DMS114 treated with DMSO at 0.1 percent for 48 hours (cell line): ENCODE measurements around the gene NPAT.
"Not testable (repeated sequence)": the region's sequence is repeated elsewhere in the genome, so short reads cannot be mapped to it uniquely, and the experiment has no call there.

Source experiments
- DNase-seq: peaks from one replicate; lab custom pipeline; 2025; ENCODE audit not compliant: unreplicated experiment; lab: John Stamatoyannopoulos, UW

Gene NPAT

DNA sequence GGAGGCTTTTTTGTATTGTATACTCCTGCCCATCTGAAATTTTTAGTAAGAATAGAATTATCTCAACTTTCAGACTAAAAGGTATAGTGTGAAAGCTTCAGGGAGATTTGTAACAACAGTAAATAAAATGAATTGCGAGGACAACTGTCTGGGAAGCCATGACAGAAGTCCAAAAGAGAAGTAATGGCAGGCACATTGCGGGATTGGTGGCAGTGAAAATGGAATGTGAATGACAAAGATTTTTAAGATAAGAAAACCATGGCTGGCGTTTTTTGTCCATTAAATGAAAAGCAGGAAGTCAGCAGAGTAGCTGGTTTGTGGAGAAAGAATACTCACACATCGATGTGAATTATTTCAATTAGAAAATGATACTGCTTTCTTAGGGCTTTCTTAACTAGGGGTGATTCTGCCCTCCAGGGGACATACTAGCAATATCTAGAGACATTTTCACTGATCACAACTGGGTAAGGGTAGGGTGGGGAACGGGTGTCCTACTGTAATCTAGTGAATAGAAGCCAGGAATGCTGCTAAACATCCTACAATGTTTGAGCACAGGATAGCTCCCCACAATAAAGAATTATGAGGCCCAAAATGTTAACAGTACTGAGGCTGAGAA lies 1.6 kb downstream of the NPAT start:
- DNase-seq = no peak

DNA sequence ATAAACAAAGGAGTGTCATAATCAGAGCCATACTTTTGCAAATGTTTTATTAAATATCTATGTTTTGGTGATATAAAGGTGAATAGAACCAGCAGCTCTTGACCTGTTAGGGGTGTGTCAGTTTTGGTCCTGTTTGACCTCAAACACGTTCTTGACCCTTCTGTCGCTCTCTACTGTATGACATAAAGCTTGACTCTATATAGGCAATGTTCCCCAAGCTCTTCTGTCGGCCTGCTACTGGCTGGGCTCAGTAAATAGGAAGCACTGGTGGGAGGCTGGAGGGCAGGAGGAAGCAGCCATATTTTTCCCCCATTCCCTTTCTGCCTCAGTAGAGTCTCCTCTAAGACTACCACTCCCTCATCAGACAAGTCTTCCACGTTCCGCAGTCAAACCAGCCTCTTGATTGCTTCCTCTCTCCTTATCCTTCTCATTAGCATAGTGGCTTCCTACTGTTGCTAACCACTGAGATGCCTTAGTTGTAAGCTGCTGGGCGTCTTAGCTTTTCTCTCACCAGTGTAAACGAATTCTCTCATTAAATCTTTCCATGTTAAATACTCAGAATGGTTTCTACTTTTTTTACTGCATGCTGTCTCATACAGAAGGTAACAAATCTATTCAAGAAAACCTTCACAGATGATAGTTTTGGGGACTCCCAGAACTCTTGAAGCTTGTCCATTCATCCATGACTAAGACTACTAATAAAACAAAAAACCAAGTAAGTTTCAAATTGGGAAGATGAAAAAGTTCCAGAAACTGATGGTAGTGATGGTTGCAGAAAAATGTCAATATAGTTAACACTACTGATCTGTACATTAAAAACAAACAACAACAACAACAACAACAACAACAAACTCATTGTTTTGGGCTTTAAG lies 3.3 kb downstream of the NPAT start:
- DNase-seq = no peak

DNA sequence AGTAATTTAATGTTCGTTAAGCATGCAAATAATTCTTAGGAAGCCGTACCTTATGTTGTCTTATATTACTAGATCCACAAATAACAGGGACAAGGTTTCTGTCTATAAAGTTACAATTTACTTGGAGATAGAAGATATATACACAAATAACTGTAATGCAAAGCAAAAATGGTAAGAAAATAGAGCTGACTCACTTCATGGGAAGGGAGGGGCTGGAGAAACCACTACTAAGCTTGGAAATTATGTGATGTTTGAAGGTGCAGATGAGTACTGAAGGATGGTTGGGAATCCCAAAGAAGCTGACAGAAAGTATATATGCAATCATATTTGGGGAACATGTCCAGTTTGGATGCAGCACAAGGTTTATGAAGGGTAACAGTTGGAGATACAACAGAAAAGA lies 4.0 kb downstream of the NPAT start:
- DNase-seq = no peak

DNA sequence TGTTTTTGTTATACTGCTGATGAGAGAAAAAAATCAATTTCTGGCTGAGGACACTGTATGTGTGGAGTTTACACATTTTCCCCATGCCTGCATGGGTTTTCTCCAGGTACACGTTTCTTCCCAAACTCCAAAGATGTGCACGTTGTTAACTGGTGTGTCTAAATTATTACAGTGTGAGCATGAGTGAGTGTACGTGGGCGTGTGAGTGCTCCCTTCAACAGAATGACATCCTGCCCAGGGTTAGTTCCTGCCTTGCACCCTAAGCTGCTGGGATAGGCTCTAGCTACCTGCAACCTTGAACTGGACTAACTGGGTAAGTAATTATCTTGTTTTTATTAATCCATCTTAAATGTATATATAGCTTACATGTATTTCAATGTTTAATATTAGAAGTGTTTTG lies 5.5 kb downstream of the NPAT start:
- no peak for DNase-seq

DNA sequence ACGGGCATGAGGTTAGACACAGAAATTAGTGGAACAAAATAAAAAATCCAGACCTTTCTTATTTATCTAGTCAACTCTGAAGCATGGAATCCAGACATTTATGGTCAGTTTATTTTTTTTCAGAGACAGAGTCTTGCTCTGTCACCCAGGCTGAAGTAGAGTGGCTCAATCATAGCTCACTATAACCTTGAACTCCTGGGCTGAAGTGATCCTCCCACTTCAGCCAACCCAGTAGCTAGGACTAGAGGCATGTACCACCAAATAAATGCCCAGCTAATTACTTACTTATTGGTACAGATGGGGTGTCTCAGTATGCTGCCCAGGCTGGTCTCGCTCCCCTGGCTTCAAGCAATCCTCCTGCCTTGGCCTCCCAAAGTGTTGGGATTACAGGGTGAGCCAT lies 8.7 kb downstream of the NPAT start:
- no peak for DNase-seq

DNA sequence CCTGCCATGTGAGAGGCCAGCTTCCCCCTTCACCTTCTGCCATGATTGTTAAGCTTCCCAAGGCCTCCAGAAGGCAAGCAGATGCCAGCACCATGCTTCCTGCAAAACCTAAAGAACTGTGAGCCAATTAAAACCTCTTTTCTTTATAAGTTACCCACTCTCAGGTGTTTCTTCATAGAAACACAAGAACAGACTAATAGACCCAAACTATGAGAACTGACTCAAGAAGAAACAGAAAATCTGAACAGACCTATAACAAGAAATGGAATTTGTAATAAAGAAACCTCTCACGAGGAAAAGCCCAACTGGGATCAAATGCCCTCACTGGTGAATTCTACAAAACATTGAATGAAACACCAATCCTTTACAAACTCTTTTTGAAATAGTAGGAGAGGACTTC lies 12.0 kb downstream of the NPAT start:
- no peak for DNase-seq

DNA sequence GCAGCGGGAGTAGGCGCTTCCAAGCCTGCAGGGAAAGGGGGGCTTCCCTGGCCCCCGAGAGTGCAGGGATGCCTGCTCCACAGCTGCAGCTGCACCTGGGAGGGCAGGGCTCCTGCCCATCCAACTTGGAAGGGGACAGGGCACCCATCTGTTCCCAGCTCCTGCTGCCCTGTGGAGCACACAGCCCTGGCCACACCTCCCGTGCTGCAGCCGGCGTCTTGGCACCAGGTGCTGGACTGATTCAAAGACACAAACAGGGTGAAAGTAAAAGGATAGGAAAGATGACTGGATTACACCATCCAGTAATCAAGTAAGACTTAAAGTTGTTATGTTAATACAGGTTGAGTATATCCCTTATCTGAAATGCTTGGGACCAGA lies 14.8 kb downstream of the NPAT start:
- no peak for DNase-seq

DNA sequence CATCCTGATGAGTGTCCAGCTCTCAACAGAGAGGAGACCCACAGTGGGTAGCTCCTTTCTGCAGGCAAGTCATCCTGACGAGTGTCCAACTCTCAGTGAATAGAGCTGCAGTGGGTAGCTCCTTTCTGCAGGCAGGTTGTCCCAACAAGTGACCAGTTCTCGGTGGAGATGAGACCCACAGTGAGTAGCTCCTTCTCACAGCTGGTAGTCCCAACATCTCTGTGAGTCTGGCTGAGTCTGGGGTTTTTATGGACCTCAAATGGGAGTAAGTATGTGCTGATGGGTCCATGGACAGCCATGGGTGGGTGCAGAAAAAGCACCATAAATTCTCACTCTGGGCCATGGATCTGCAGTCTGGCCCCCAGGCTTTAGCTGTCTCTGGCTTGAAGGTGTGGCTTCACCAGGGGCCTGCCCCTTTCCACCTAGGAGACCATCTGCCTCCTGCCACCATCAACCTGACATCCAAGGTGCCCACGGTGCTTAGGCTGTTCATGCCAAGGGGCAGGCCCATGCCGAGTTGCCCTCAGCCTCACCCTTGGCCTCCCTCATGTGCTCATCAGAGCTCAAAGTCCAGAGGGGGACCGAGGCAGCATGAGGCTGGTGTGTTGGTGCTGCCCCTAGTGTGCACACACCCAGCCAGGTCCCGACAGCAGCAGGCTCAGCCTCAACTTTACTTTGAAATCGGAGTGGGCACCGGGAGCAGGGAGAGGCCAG lies 15.3 kb downstream of the NPAT start:
- DNase-seq = no peak

DNA sequence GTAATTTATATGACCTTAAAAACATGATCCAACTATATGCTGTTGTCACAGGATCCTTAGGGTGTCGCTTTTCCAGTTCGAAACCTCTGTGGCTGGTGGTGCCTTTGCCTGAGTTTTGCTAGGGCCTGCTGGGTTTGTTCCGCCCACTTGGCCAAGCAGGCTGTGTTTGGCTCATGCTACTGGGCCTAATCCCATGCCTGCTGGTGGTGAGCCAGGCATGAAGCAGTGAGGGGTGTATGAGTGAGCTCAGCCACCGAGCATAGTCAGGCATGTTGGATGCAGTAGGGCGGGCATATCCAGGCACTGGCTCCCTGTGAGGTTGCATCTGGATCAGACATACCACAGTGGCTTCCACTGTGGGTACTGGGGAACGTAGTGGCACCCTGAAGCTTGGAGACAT lies 16.3 kb downstream of the NPAT start:
- DNase-seq = no peak

DNA sequence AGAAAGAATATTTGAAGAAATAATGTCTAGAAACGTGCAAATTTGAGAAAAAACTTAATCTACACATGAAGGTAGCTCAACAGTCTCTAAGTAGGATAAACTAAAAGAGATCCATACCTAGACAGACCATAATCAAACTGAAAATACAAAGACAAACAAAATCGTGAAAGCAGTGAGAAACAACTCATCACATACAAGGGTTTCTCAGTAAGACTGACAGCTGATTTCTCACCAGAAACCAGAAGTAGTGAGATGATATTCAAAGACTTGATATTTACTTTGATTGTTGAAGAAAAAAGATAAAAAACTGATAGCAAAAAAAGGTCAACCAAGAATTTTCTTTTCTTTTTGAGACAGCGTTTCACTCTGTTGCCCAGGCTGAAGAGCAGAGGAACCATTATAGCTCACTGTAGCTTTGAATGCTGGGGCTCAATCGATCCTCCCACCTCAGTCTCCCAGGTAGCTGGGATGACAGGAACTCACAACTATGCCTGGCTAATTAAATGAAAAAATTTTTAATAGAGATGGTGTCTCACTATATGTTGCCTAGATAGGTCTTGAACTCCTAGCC lies 17.4 kb downstream of the NPAT start:
- no peak for DNase-seq

DNA sequence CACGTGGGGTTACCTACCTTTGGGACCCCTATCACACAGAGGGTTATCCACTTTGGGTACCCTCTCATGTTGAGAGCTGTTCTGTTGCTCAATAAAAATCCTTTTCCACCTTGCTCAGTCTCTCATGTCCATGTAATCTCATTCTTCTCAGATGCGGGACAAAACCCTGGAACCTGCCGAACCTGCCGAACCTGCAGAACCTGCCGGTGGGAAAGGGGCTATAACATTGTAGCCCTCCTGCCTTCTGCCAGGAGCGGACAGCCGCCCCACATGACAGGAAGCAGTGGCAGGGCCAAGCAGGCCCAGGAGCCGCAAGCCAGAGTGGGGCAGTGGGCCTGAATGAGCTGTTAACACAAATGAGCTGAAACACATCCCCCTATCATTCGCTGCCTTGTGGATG lies 18.1 kb downstream of the NPAT start:
- no peak for DNase-seq

DNA sequence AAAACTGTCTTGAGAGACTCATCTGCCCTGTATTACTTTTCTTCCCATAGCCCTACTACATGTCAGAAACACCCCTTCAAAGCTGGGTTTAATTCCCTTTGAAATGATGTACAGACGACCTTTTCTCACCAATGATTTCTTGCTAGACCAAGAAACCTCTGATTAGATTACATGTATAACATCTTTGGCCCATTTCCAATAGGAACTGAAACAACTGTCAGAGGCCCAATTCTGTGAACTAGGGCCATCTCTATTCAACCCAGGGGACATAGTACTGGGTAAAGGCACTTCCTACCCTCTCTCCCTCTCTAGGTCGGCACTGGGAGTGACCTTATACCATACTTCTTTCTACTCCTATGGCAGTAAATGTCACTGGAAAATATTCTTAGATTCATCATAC lies 19.4 kb downstream of the NPAT start:
- DNase-seq = no peak

DNA sequence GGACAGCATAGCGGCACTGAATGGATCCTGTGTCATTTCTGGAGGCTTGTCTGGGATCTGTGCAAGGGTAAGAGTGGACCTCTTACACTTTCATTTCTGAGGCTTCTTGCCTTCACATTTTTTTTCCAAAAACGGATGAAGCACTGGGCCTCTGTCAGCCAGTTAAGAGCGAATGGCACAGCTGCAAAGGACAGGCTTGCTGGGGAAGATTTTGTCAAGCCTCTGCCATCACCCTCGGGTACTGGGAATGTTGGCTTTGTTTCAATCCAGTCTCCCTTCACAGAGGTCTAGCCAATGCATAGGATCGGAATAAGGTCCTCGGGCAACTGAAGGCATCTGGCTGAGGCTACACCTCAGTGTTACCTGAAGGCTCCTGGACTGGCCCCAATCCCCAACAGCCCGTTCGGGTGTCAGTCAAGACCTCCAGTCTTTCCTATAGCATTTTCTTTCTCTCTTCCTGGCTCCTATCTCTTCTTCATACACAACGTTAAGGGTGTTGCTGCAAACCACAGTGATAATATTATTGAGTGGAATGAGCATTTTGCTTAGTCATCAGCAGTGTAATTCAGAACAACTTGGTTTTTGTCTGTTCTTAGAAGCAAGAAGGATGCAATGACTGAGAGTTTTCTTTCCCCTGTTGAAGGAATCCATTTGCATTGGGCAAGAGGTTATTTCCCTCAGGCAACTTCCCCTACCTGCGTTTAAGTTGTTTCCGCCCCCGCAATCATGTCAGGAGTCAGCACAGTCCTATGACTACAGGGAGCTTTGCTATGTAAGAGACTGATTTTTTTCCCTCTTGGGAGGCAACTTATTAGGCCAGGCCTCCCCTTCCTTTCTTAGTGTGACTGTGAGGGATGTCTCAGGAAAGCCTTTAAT lies 22.8 kb downstream of the NPAT start:
- no peak for DNase-seq

DNA sequence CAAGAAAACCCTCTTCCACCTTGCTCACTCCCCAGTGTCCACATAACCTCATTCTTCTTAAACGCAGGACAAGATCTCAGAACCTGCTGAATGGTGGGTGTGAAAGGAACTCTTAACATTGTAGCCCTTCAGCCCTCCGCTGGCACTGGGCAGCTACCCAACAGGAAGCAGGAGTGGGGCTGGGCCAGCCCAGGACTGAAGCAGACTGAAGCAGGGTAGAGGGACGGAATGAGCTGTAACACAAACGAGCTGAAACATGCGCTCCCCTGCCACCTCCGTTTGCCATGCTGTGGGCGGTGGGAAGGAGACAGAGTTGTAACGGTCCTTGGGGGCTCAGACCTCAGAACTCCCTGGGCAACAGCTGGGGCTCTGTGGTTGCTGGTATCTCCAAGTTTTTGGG lies 23.6 kb downstream of the NPAT start:
- no peak for DNase-seq

DNA sequence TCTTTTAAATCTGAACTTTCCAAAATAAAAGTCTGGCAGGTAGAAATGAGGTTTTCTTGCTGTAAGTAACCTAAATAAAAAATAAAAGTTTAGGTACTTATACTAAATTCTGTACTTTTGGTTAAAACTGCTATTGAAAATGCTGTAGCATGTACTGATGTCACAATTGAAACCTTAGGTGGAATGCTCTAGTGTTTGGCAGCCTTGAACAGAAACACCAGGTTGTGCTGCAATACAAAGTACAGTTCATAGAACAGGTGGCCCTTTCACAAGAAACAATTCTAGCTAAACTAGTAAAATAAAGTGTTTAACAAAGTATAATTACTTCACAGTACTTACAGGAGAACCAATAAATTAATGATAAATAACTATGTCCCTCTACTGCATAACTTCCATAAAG lies 25.1 kb downstream of the NPAT start:
- DNase-seq = no peak

DNA sequence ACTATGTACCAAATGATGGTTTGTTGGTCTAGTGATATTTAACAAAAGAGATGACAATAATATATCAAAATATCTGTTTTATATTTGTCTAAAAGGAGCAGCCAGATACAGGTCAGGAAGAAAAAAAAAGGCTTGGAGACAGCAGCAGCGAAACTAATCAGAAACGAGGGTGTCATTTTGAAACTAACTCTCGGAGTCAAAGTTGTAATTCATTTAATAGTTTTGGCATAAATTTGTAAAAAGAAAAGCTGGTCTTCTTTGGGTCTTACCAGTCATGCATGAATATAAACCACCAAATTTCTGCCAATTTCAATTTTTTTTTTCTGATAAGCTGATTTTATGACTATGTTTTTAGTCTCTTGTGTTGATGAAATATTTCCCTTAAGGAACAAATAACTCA lies 25.5 kb downstream of the NPAT start:
- no peak for DNase-seq

DNA sequence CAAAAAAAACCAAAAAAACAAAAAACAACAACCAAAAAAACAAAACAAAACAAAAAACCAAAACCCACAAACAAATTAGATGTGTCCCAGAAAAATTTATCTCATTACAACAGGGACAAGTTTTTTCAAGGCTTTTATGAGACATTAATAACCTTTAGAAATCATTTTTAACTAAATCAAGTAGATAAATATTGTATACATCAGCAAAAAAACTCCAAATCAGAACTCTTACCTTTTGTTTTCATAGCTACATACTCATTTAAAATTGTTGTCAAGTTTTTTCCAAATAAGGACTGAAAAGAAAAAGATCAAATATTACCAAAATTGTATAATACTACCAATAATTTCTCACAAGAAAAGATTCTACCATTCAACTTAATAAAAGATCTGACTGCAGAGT lies 28.7 kb downstream of the NPAT start:
- DNase-seq = no peak

DNA sequence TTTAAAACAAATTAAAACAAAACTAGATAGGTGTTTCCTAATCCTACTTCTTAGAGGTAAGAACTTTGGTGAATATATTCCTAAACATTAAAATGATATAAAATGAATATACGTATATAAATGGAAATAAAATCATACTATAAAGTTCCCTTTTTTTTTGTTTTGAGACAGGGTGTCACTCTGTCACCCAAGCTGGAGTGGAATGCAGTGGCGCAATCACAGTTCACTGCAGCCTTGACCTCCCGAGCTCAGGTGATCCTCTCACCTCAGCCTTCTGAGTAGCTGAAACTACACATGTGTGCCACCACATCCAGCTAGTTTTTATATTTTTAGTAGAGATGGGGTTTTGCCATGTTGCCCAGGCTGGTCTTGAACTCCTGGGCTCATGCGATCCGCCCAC lies 44.9 kb downstream of the NPAT start:
- no peak for DNase-seq

DNA sequence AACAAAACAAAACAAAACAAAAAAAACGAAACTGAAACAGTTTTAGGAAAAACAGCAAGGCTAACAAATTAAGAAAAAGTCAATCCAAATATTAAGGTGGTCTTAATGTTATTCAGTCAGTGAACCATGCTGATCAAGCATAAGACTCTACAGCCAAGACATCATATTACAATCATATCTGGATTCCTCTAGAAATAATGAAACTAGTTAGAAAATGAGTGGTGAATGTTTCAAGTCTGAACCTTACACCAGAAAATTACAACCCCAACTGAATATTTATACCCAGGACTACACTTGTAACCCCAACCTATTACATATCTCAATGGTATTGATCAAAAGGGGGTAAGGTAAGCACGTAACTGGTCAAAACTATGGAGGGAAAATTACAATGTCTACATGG lies 52.3 kb downstream of the NPAT start:
- DNase-seq = no peak

DNA sequence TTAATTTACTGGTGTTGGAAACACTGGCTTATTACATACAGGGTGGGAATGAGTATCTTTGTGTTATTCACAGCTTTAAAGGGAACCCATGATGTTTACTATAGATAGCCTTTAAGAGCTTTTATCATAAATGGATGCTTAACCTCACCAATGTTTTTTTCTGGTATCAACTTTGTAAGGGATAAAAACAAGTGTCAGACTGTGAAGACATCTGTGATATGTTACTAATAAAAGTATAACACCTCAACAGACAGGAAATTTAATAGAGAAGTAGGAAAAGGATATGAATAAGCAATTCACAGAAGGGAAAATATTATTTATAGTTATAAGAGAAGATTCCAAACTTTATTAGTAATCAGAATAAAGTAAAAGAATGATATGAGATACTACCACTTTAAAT lies 54.8 kb downstream of the NPAT start:
- no peak for DNase-seq

DNA sequence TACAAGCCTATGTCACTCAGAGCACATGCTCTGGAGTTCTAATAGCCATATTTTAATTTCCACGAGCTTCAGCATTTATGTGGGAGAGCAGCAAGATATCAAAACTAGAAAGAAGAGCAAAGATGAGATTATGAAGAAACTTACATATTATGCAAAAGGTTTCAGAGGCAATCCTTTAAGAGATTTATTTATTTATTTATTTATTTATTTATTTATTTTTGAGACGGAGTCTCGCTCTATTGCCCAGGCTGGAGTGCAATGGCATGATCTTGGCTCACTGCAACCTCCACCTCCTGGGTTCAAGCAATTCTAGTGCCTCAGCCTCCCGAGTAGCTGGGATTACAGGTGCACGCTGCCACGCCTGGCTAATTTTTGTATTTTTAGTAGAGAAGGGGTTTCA lies 59.6 kb downstream of the NPAT start:
- not testable (repeated sequence) for DNase-seq
